ENCODE results near the gene AGPAT3. TPM values are rescaled to one million over a fixed set of nuclear protein-coding genes. Genes with fewer than 3 reads are reported as not detected.

The AGPAT3 gene
- total RNA-seq, 1 donor from 2014 or later: 63.2 TPM

- Mint-ChIP-seq H3K27ac (ENCODE audit: unreplicated experiment) (no peak overlapping the region), H3K4me3 (ENCODE audit: unreplicated experiment) (no peak overlapping the region), H3K36me3 (ENCODE audit: unreplicated experiment) (peaks cover 26% of the 10 kb centered on the region), H3K9me3 (ENCODE audit: unreplicated experiment) (no peaks in the 10 kb centered on the region), H3K4me1 (ENCODE audit: unreplicated experiment) (peaks cover 7% of the 10 kb centered on the region), H3K27me3 (ENCODE audit: unreplicated experiment) (no peaks in the 10 kb centered on the region)
- TF ChIP-seq, protein P1, sequence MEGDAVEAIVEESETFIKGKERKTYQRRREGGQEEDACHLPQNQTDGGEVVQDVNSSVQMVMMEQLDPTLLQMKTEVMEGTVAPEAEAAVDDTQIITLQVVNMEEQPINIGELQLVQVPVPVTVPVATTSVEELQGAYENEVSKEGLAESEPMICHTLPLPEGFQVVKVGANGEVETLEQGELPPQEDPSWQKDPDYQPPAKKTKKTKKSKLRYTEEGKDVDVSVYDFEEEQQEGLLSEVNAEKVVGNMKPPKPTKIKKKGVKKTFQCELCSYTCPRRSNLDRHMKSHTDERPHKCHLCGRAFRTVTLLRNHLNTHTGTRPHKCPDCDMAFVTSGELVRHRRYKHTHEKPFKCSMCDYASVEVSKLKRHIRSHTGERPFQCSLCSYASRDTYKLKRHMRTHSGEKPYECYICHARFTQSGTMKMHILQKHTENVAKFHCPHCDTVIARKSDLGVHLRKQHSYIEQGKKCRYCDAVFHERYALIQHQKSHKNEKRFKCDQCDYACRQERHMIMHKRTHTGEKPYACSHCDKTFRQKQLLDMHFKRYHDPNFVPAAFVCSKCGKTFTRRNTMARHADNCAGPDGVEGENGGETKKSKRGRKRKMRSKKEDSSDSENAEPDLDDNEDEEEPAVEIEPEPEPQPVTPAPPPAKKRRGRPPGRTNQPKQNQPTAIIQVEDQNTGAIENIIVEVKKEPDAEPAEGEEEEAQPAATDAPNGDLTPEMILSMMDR (IDR thresholded peaks at IDR 0.05): no peak
- no peak for DNase-seq (ENCODE audit: extremely low spot score, unreplicated experiment)
Observed at GRCh38 chr21:43959231-43960116, 94.5 kb downstream of the AGPAT3 start.

GRCh38 chr21:43961382-43961909 is 96.4 kb downstream of the AGPAT3 start:
- H3K27me3 Mint-ChIP-seq (ENCODE audit: unreplicated experiment): no peaks in the 10 kb centered on the region
- TF ChIP-seq, protein P1 (IDR thresholded peaks at IDR 0.05): no peak
- H3K4me1 Mint-ChIP-seq (ENCODE audit: unreplicated experiment): peaks cover 5% of the 10 kb centered on the region
- DNase-seq (ENCODE audit: extremely low spot score, unreplicated experiment): no peak
- no peak overlapping the region for H3K4me3 Mint-ChIP-seq (ENCODE audit: unreplicated experiment)
- H3K36me3 Mint-ChIP-seq (ENCODE audit: unreplicated experiment): peaks cover 23% of the 10 kb centered on the region
- no peak overlapping the region for H3K27ac Mint-ChIP-seq (ENCODE audit: unreplicated experiment)
- no peaks in the 10 kb centered on the region for H3K9me3 Mint-ChIP-seq (ENCODE audit: unreplicated experiment)

DNA sequence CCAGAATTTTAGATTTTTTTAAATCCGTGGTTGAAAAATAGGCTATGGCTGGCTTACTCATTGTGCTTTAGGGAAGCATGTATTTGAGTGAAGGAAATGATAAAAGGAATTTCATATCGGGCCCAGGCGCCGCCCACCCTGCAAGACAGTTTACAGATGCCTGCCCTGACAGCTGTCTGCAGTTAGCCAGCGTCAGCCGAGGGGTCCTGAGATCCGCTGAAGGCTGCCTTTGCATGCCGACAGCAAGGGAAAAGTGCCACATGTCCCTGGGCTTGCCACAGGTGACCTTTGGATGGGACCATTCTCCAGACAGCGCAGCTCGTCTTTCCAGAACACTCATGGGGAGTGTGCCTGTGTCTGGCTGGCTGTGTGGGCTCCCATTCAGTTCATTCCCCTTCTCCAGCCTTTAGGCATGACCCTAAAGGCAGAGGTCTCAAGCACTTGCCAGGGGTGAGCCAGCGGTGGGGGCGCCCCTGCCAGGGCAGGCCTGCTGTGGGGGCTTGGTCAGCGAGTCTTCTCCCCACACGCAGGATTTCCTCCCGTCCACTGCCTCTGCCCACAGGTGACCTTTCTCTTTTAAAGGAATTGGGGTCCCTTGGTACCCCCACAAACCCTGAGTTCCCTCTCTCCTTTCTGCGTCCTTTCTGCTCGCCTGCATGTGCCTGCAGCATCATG is 101.0 kb downstream of the AGPAT3 start:
- no peaks in the 10 kb centered on the region for H3K4me1 Mint-ChIP-seq (ENCODE audit: unreplicated experiment)
- H3K4me3 Mint-ChIP-seq (ENCODE audit: unreplicated experiment): no peak overlapping the region
- TF ChIP-seq, protein P1 (IDR thresholded peaks at IDR 0.05): no peak
- H3K27ac Mint-ChIP-seq (ENCODE audit: unreplicated experiment): no peak overlapping the region
- DNase-seq (ENCODE audit: extremely low spot score, unreplicated experiment): no peak
- peaks cover 34% of the 10 kb centered on the region for H3K36me3 Mint-ChIP-seq (ENCODE audit: unreplicated experiment)
- H3K27me3 Mint-ChIP-seq (ENCODE audit: unreplicated experiment): no peaks in the 10 kb centered on the region
- H3K9me3 Mint-ChIP-seq (ENCODE audit: unreplicated experiment): no peaks in the 10 kb centered on the region

GRCh38 chr21:43966946-43967512 is 102.0 kb downstream of the AGPAT3 start:
- no peak overlapping the region for H3K4me3 Mint-ChIP-seq (ENCODE audit: unreplicated experiment)
- H3K9me3 Mint-ChIP-seq (ENCODE audit: unreplicated experiment): no peaks in the 10 kb centered on the region
- no peaks in the 10 kb centered on the region for H3K27me3 Mint-ChIP-seq (ENCODE audit: unreplicated experiment)
- H3K27ac Mint-ChIP-seq (ENCODE audit: unreplicated experiment): no peak overlapping the region
- TF ChIP-seq, protein P1 (IDR thresholded peaks at IDR 0.05): no peak
- H3K36me3 Mint-ChIP-seq (ENCODE audit: unreplicated experiment): peaks cover 36% of the 10 kb centered on the region
- no peaks in the 10 kb centered on the region for H3K4me1 Mint-ChIP-seq (ENCODE audit: unreplicated experiment)
- DNase-seq (ENCODE audit: extremely low spot score, unreplicated experiment): no peak

Data from osteocyte (in vitro differentiated cells).